Hepatic stellate cell (primary cell): ENCODE measurements around the gene NFIA.

Experiments
- DNase-seq: peaks from one replicate; pipeline ENCODE4 v3.0.0; 2011; ENCODE audit warnings: low spot score

NFIA gene

GRCh38 chr1:61083807-61084440 lies 1.6 kb downstream of the NFIA start:
- no peak for DNase-seq

GRCh38 chr1:61084491-61085031 lies 2.2 kb downstream of the NFIA start:
- DNase-seq, result no peak

- no peak for DNase-seq
These were observed 3.0 kb downstream of the NFIA start for GRCh38 chr1:61085206-61085982.

- DNase-seq, result no peak
These were observed 3.8 kb downstream of the NFIA start for GRCh38 chr1:61085983-61086644.

- DNase-seq, result no peak
These were observed 5.2 kb downstream of the NFIA start for GRCh38 chr1:61087571-61087970.

GRCh38 chr1:61088163-61088974 lies 6.0 kb downstream of the NFIA start:
- no peak for DNase-seq

- no peak for DNase-seq
These were observed 7.0 kb downstream of the NFIA start for GRCh38 chr1:61089338-61089737.

GRCh38 chr1:61089741-61090140 lies 7.4 kb downstream of the NFIA start:
- DNase-seq, result no peak

GRCh38 chr1:61090546-61091202 lies 8.3 kb downstream of the NFIA start:
- DNase-seq, result no peak

- DNase-seq, result no peak
These were observed 9.1 kb downstream of the NFIA start for GRCh38 chr1:61091455-61091854.

- no peak for DNase-seq
These were observed 10.3 kb downstream of the NFIA start for GRCh38 chr1:61092642-61093041.

- DNase-seq, result no peak
These were observed 11.3 kb downstream of the NFIA start for GRCh38 chr1:61093525-61094137.

- DNase-seq, result no peak
These were observed 12.5 kb downstream of the NFIA start for GRCh38 chr1:61094677-61095469.

GRCh38 chr1:61095470-61095812 lies 13.1 kb downstream of the NFIA start:
- DNase-seq, result no peak

GRCh38 chr1:61097317-61097716 lies 15.0 kb downstream of the NFIA start:
- DNase-seq, result no peak

GRCh38 chr1:61097722-61098121 lies 15.4 kb downstream of the NFIA start:
- no peak for DNase-seq

GRCh38 chr1:61098333-61098732 lies 16.0 kb downstream of the NFIA start:
- no peak for DNase-seq

GRCh38 chr1:61098906-61099437 lies 16.6 kb downstream of the NFIA start:
- DNase-seq, result no peak

- no peak for DNase-seq
These were observed 18.2 kb downstream of the NFIA start for GRCh38 chr1:61100578-61100977.

GRCh38 chr1:61101536-61101935 lies 19.2 kb downstream of the NFIA start:
- DNase-seq, result no peak
